Measurements from ENCODE around the gene KLHL10. TPM values are rescaled to one million over a fixed set of nuclear protein-coding genes. Genes with fewer than 3 reads are reported as not detected.

KLHL10 gene
- total and polyA plus RNA-seq, 9 of the 15 experiments (the other 6 are each of a cell fraction or from before 2014, with no cell fraction given) = 0.06 to 0.56 (median 0.12) TPM; not detected in 5

DNA sequence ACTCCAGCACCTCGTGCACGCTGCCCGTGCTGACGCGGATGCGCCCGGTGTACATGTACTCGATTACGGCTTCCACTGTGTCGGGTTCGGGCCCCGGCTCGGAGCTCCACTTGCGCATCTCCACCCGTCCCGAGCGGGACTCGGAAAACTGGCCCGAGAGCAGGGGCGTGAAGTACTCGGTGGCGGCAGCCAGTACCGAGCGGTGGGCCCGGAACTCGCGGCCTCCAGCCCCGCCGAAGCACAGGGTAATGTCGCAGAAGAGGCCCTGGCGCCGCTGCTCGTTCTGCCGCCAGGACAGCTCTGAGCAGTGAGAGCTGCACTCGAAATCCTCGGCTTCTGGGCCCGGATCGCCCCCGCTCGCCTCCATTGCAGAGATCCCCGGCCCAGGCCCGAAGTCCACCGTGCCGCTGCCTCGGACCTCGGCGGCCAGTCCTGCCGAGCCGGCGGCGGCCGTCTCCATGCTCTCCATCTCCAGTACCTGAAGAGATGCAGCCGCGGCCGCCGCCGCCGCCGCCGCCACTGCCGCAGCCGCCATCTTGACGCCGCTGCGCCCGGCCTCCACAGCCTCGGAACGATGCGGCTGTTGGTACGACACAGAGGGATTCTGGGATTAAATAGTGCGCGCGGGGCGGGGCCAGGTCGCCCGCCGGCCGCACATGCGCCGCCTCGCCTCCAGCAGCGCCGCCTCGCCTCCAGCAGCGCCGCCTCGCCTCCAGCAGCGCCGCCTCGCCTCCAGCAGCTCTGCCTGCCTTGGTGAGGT is 27.4 kb downstream of the KLHL10 start, which contains the start of gene KLHL11 (continued):
- TF ChIP-seq, protein P1, sequence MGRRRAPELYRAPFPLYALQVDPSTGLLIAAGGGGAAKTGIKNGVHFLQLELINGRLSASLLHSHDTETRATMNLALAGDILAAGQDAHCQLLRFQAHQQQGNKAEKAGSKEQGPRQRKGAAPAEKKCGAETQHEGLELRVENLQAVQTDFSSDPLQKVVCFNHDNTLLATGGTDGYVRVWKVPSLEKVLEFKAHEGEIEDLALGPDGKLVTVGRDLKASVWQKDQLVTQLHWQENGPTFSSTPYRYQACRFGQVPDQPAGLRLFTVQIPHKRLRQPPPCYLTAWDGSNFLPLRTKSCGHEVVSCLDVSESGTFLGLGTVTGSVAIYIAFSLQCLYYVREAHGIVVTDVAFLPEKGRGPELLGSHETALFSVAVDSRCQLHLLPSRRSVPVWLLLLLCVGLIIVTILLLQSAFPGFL (CRISPR knock-in tag; IDR thresholded peaks at IDR 0.05) = 0 out of 2 replicates have a peak, but pooled peaks have one; percentile 77
- no peak for TF ChIP-seq ESRRB (CRISPR knock-in tag; IDR thresholded peaks at IDR 0.05; ENCODE audit: borderline replicate concordance)
- TF ChIP-seq, protein P2, sequence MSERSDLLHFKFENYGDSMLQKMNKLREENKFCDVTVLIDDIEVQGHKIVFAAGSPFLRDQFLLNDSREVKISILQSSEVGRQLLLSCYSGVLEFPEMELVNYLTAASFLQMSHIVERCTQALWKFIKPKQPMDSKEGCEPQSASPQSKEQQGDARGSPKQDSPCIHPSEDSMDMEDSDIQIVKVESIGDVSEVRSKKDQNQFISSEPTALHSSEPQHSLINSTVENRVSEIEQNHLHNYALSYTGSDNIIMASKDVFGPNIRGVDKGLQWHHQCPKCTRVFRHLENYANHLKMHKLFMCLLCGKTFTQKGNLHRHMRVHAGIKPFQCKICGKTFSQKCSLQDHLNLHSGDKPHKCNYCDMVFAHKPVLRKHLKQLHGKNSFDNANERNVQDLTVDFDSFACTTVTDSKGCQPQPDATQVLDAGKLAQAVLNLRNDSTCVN (CRISPR knock-in tag; IDR thresholded peaks at IDR 0.05) = no peak
- no peak for TF ChIP-seq ZNF764 (CRISPR knock-in tag; IDR thresholded peaks at IDR 0.05; ENCODE audit: low read depth)
- TF ChIP-seq POLR3G (IDR thresholded peaks at IDR 0.05; ENCODE audit: extremely low read depth, insufficient read length, insufficient replicate concordance) = no peak
- TF ChIP-seq ZZZ3 (IDR thresholded peaks at IDR 0.05) = no peak
- no peak for TF ChIP-seq ZNF121 (CRISPR knock-in tag; conservative IDR thresholded peaks at IDR 0.05)
- no peak for TF ChIP-seq HDAC8 (tag; IDR thresholded peaks at IDR 0.05)
- TF ChIP-seq GTF2F1 (IDR thresholded peaks at IDR 0.05; ENCODE audit: low read depth, low read length) = no peak
- no peak for TF ChIP-seq ZEB2 (IDR thresholded peaks at IDR 0.05)
- no peak for TF ChIP-seq ZKSCAN1 (IDR thresholded peaks at IDR 0.05; ENCODE audit: low read depth, low read length)
- TF ChIP-seq ZNF324 (CRISPR knock-in tag; IDR thresholded peaks at IDR 0.05) = no peak
- no peak for TF ChIP-seq RFX7 (CRISPR knock-in tag; IDR thresholded peaks at IDR 0.05)
- TF ChIP-seq KAT8 (IDR thresholded peaks at IDR 0.05; ENCODE audit: low read depth) = no peak
- TF ChIP-seq STAG1 (CRISPR knock-in tag; IDR thresholded peaks at IDR 0.05; ENCODE audit: borderline replicate concordance) = no peak
- TF ChIP-seq CREB1 (IDR thresholded peaks at IDR 0.05) = peak; percentile 49; the same call in 1 of the 2 replicates
- peak; percentile 64; the same call in 1 of the 2 replicates for TF ChIP-seq CREB1 (CRISPR knock-in tag; IDR thresholded peaks at IDR 0.05)
- no peak for TF ChIP-seq SMC3 (conservative IDR thresholded peaks at IDR 0.05; ENCODE audit: insufficient read depth, low read depth, low read length)
- TF ChIP-seq, protein P3, sequence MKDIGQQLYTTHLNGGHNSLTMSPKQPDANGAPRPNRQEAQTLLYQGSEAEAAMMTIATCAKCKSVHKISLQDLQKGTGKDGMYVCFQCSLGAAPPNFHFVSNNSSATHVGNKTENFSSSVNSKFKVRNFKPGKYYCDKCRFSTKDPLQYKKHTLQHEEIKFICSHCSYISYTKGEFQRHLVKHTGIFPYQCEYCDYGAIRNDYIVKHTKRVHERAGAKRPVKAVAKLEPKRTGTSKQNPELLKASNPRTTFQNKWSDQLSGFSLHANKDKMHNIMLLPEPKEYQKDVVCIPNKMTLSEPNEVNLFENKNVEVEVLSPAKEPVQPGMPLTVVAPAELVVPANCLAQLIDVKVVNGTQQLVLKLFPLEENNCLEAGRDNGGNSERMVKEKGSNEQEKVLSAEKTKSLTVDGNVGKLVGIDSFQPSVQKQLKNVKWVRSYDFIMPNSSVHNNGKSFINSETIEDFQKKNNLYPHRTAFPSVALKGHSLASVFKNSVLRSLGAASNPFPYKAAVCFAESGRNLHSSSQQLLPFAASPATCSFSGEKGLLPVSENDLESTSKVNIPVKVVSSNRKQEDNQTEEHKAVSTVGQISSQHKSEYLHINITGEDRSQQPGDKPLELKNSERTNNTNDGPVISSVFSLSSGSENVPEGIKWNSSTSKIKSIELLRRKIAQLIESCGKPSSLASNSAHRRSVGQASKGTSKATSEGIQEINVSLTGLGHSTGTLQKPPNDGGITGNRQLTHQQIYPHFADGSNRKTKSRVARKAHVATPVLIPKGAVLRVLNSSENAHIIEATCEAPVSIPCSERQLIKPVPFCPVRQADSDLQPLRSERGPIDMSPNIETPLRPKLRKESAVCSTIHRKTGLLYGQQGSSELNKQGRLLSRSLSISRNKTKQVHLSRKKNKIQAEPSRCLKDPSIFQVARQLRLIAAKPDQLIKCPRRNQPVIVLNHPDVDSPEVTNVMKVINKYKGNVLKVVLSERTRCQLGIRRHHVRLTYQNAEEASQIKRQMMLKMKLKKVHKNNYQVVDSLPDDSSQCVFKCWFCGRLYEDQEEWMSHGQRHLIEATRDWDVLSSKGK (CRISPR knock-in tag; IDR thresholded peaks at IDR 0.05) = no peak
- no peak for TF ChIP-seq KHSRP (IDR thresholded peaks at IDR 0.05)
- TF ChIP-seq ATF3 (IDR thresholded peaks at IDR 0.05) = no peak
- no peak; the same call in 1 of the 2 replicates for TF ChIP-seq ATF3 (CRISPR knock-in tag; conservative IDR thresholded peaks at IDR 0.05)
- TF ChIP-seq TEAD1 (CRISPR knock-in tag; IDR thresholded peaks at IDR 0.05) = 0 out of 4 replicates have a peak, but pooled peaks of 1 of the 2 experiments have one; percentile 29
- TF ChIP-seq HLTF (IDR thresholded peaks at IDR 0.05) = no peak

All from K562 (cell line).